ENCODE data around the gene JAG1.

The JAG1 gene

DNA sequence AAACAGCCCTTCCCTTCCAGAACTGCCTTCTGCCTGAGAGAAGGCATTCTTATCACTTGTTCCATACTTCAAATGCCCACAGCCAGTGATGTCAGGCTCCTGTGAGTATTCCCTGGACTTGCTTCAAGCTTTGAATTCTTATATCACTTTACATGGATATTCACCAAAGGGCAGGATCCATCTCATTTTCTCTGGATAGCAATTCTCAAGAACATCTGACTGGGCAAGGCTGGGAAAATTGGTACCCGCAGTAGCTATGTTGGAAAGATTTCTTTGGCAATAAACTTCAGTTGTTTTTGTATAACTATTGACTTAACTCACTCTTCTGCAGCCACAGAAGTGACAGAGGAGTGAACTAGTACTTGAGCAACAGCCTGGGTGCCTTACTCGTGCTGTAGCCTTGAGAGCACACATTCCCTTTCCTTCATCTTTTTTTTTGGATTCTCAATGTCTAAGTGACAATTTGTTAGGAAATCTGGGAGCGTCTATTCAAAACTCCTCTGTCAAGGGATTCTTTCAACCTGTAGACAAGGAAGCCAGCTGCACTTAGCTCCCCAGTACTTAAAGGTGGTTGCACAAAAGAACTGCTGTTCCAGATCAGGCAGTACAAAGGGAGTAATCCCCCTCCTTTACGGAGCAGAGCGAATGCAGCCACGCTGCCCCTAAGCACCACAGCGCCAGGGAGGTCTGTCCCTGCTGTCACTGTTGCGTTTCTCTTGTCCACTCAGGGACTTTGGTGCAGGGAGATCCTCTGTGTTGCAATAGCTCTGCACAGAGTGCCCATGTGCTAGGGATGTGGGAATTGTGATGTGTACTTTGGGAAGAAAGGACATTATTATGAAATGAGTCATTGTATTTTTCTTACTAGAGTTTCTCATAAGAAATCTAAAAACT is 69.6 kb downstream of the JAG1 start:
- TF ChIP-seq CTCF (IDR thresholded peaks at IDR 0.05; ENCODE audit: borderline replicate concordance, control extremely low read depth, extremely low read depth, insufficient read depth, missing control alignments), result no peak
- DNase-seq (ENCODE audit: low spot score), result no peak
- in situ Hi-C loops (cut with MboI; ENCODE audit: low sequenced_read_pairs, unreplicated experiment), result no loop called here

GRCh38 chr20:10603378-10603777 is 70.4 kb downstream of the JAG1 start:
- in situ Hi-C loops (cut with MboI; ENCODE audit: low sequenced_read_pairs, unreplicated experiment), result no loop called here
- TF ChIP-seq CTCF (IDR thresholded peaks at IDR 0.05; ENCODE audit: borderline replicate concordance, control extremely low read depth, extremely low read depth, insufficient read depth, missing control alignments), result no peak
- no peak for DNase-seq (ENCODE audit: low spot score)

DNA sequence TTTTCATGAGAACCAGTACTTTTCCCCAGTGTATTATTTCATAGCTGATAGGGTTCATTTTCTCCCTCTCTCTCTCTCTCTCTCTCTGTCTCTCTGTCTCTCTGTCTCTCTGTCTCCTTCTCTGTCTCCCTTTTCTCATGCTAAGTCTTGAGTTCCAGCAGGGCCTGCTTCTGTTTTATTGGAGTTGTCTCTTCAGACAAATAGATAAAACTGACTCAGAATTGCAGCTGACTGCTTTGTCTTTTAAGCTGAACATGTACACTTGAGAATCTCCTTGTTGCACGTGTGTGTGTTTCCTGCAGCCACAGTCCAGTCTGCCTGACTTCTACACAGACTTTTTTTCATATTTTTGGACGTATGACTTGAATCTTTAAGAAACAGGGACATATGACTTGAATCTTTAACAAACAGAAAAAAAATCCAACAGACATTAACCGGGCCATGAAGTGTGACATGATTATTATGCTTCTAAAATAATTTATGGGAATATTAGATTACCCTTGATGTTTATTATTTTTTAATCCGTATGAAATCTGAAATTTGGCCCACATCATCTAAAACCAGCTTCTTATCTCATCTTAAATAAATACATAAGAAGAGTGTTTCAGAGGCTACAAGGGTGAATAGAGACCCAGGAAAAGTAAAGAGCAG is 71.5 kb downstream of the JAG1 start:
- TF ChIP-seq CTCF (IDR thresholded peaks at IDR 0.05; ENCODE audit: borderline replicate concordance, control extremely low read depth, extremely low read depth, insufficient read depth, missing control alignments), result no peak
- no peak for DNase-seq (ENCODE audit: low spot score)
- in situ Hi-C loops (cut with MboI; ENCODE audit: low sequenced_read_pairs, unreplicated experiment), result no loop called here

GRCh38 chr20:10597637-10598036 is 76.2 kb downstream of the JAG1 start:
- in situ Hi-C loops (cut with MboI; ENCODE audit: low sequenced_read_pairs, unreplicated experiment), result no loop called here
- no peak for TF ChIP-seq CTCF (IDR thresholded peaks at IDR 0.05; ENCODE audit: borderline replicate concordance, control extremely low read depth, extremely low read depth, insufficient read depth, missing control alignments)
- DNase-seq (ENCODE audit: low spot score), result no peak

GRCh38 chr20:10596710-10597121 is 77.1 kb downstream of the JAG1 start:
- in situ Hi-C loops (cut with MboI; ENCODE audit: low sequenced_read_pairs, unreplicated experiment), result no loop called here
- TF ChIP-seq CTCF (IDR thresholded peaks at IDR 0.05; ENCODE audit: borderline replicate concordance, control extremely low read depth, extremely low read depth, insufficient read depth, missing control alignments), result no peak
- DNase-seq (ENCODE audit: low spot score), result no peak

GRCh38 chr20:10595985-10596384 is 77.8 kb downstream of the JAG1 start:
- no peak for DNase-seq (ENCODE audit: low spot score)
- TF ChIP-seq CTCF (IDR thresholded peaks at IDR 0.05; ENCODE audit: borderline replicate concordance, control extremely low read depth, extremely low read depth, insufficient read depth, missing control alignments), result no peak
- in situ Hi-C loops (cut with MboI; ENCODE audit: low sequenced_read_pairs, unreplicated experiment), result no loop called here
